Activated CD8-positive, alpha-beta memory T cell treated with anti-CD3 and anti-CD28 coated beads, Interleukin-2, amount 50 U/mL, for 1 hour (primary cell): ENCODE results near the gene PCDH15.

ENCODE experiments used
- DNase-seq: peaks from one replicate; pipeline ENCODE4 v3.0.0-alpha.2; 2020; ENCODE audit errors: extremely low read depth

Gene PCDH15

GRCh38 chr10:54708021-54708420 lies 93.0 kb downstream of the PCDH15 start:
- no peak for DNase-seq

GRCh38 chr10:54702583-54703485 lies 98.2 kb downstream of the PCDH15 start:
- DNase-seq = no peak

- no peak for DNase-seq
Observed at GRCh38 chr10:54691331-54691730, 109.7 kb downstream of the PCDH15 start.

- DNase-seq = no peak
Observed at GRCh38 chr10:54682554-54682953, 118.5 kb downstream of the PCDH15 start.

- DNase-seq = no peak
Observed at GRCh38 chr10:54681136-54681535, 119.9 kb downstream of the PCDH15 start.

GRCh38 chr10:54667136-54667535 lies 133.9 kb downstream of the PCDH15 start:
- DNase-seq = no peak

GRCh38 chr10:54666192-54666591 lies 134.8 kb downstream of the PCDH15 start:
- DNase-seq = no peak

GRCh38 chr10:54665095-54665494 lies 135.9 kb downstream of the PCDH15 start:
- no peak for DNase-seq

GRCh38 chr10:54660397-54660796 lies 140.6 kb downstream of the PCDH15 start:
- DNase-seq = no peak

- DNase-seq = no peak
Observed at GRCh38 chr10:54656643-54657042, 144.4 kb downstream of the PCDH15 start.

GRCh38 chr10:54653518-54653917 lies 147.5 kb downstream of the PCDH15 start:
- no peak for DNase-seq

- no peak for DNase-seq
Observed at GRCh38 chr10:54650547-54650946, 150.5 kb downstream of the PCDH15 start.

GRCh38 chr10:54622017-54622416 lies 179.0 kb downstream of the PCDH15 start:
- no peak for DNase-seq

GRCh38 chr10:54620352-54620751 lies 180.7 kb downstream of the PCDH15 start:
- DNase-seq = no peak

GRCh38 chr10:54614072-54614471 lies 187.0 kb downstream of the PCDH15 start:
- DNase-seq = no peak

- no peak for DNase-seq
Observed at GRCh38 chr10:54613162-54613561, 187.9 kb downstream of the PCDH15 start.

GRCh38 chr10:54609423-54609822 lies 191.6 kb downstream of the PCDH15 start:
- DNase-seq = no peak

GRCh38 chr10:54607983-54608382 lies 193.0 kb downstream of the PCDH15 start:
- no peak for DNase-seq

- DNase-seq = no peak
Observed at GRCh38 chr10:54594289-54594688, 206.7 kb downstream of the PCDH15 start.

- no peak for DNase-seq
Observed at GRCh38 chr10:54587971-54588370, 213.1 kb downstream of the PCDH15 start.

- no peak for DNase-seq
Observed at GRCh38 chr10:54585572-54585971, 215.5 kb downstream of the PCDH15 start.

GRCh38 chr10:54577682-54578081 lies 223.3 kb downstream of the PCDH15 start:
- no peak for DNase-seq

GRCh38 chr10:54576541-54576940 lies 224.5 kb downstream of the PCDH15 start:
- DNase-seq = no peak

GRCh38 chr10:54559498-54559897 lies 241.5 kb downstream of the PCDH15 start:
- no peak for DNase-seq
